Caco-2 (cell line): Measurements from ENCODE around the gene LYRM9. TPM values are rescaled to one million over a fixed set of nuclear protein-coding genes. Genes with fewer than 3 reads are reported as not detected.

ENCODE experiments used
- BruUV-seq: library from RNA; stranded (reverse); fragments of 400-500 nt; replicated peaks from 2 replicates; lab custom pipeline; 2021; lab: Mats Ljungman, UMichigan
- CTCF ChIA-PET: fragments of 300-600 bp; sonication (Branson Sonifier 250); formaldehyde crosslinking; loops from one replicate; lab custom pipeline; 2022; ENCODE audit warnings: antibody characterized with exemption; lab: Charles Lee
- POLR2A ChIA-PET: fragments of 300-600 bp; sonication (Branson Sonifier 250); formaldehyde crosslinking; loops from one replicate; lab custom pipeline; 2022; ENCODE audit warnings: antibody characterized with exemption; lab: Charles Lee
- DNase-seq, 2 experiments: peaks; one replicate each; pipeline versions ENCODE4 v3.0.0 to v3.0.0-alpha.2; 2020 to 2022
- H3K27me3 ChIP-seq: replicated peaks from 2 replicates; pipeline ENCODE4 v1.6.0; 2011; ENCODE audit warnings: low read length; ENCODE audit not compliant: control insufficient read depth, insufficient read depth
- H3K36me3 ChIP-seq: 2 replicates; pipeline ENCODE4 v1.5.1; 2011; ENCODE audit warnings: low read length; ENCODE audit not compliant: control insufficient read depth, insufficient read depth
- H3K4me1 ChIP-seq: fragments of 250-450 bp; sonication (Bioruptor Pico); 2 replicates; pipeline ENCODE4 v1.5.1; 2020; ENCODE audit warnings: mild to moderate bottlenecking
- H3K4me3 ChIP-seq: 2 replicates; pipeline ENCODE4 v1.5.1; 2011; ENCODE audit warnings: low read depth, mild to moderate bottlenecking, control low read depth, low read length
- H3K9me3 ChIP-seq: fragments of 250-450 bp; sonication (Bioruptor Pico); 2 replicates; pipeline ENCODE4 v1.5.1; 2020; ENCODE audit warnings: mild to moderate bottlenecking, moderate library complexity
- H3K27ac Mint-ChIP-seq: one replicate; pipeline ENCODE4 v1.8.0; 2022; ENCODE audit warnings: mixed read lengths; ENCODE audit not compliant: unreplicated experiment
- H3K27me3 Mint-ChIP-seq: one replicate; pipeline ENCODE4 v1.8.0; 2022; ENCODE audit warnings: mixed read lengths; ENCODE audit not compliant: insufficient read depth, unreplicated experiment
- H3K36me3 Mint-ChIP-seq: one replicate; pipeline ENCODE4 v1.8.0; 2022; ENCODE audit warnings: mild to moderate bottlenecking, mixed read lengths; ENCODE audit not compliant: insufficient read depth, unreplicated experiment
- H3K4me1 Mint-ChIP-seq: one replicate; pipeline ENCODE4 v1.8.0; 2022; ENCODE audit warnings: low read depth, mixed read lengths; ENCODE audit not compliant: unreplicated experiment
- H3K4me3 Mint-ChIP-seq: one replicate; pipeline ENCODE4 v1.8.0; 2022; ENCODE audit warnings: mild to moderate bottlenecking, moderate library complexity, mixed read lengths; ENCODE audit not compliant: unreplicated experiment
- H3K9me3 Mint-ChIP-seq: one replicate; pipeline ENCODE4 v1.8.0; 2022; ENCODE audit warnings: mixed read lengths; ENCODE audit not compliant: unreplicated experiment
- CTCF ChIP-seq, 2 experiments: fragments of 200-600 bp in 1 of 2; IDR thresholded peaks; 1 replicate in 1 of 2; 2 replicates in 1 of 2; pipeline versions ENCODE4 v1.5.1 to v1.8.0; 2011 to 2022; ENCODE audit warnings: antibody characterized with exemption in 1 of 2, control low read depth in 1 of 2, inconsistent platforms in 1 of 2, low read depth in 1 of 2, low read length in 1 of 2, mild to moderate bottlenecking in 1 of 2, moderate library complexity in 1 of 2; ENCODE audit not compliant: insufficient read depth in 1 of 2, severe bottlenecking in 1 of 2, unreplicated experiment in 1 of 2
- intact Hi-C: fragments of 100-400 bp; cut with micrococcal nuclease; formaldehyde crosslinking; loops from one replicate; pipeline ENCODE4 v1.10.0; 2022; ENCODE audit not compliant: unreplicated experiment
- total RNA-seq: library from RNA; stranded (reverse); gene quantifications from 2 replicates; pipeline ENCODE4 v1.2.3, GENCODE V29; 2022

Gene LYRM9
- total RNA-seq, 1 experiment from 2014 or later, result 29.1 TPM

- POLR2A ChIA-PET, result no interaction called here
Observed at GRCh38 chr17:27917000-27917399, 23.8 kb upstream of the LYRM9 start.

DNA sequence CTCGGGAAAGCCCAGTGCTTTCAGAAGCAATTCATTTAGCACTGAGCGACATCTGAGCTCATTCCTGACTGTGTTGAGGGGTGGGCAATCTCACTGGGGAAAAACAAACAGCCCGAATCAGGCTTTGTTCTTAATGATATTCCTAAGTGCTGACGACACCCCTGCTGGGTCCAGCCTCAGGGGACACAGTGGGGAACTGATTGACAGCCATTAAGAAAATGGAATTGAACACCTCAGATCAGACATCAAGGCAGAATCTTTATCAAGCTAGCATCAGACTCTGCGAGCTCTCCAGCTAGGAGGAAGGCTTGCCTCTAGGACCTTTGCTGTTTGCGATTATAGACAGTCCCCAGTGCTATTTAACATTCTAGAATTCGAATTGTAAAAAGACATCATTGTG lies 22.5 kb upstream of the LYRM9 start:
- no peaks in the 10 kb centered on the region for H3K4me1 ChIP-seq
- no TSS peak for BruUV-seq
- Mint-ChIP-seq H3K4me1 (no peaks in the 10 kb centered on the region), H3K9me3 (no peaks in the 10 kb centered on the region), H3K27me3 (no peaks in the 10 kb centered on the region), H3K4me3 (no peak overlapping the region), H3K36me3 (no peaks in the 10 kb centered on the region), H3K27ac (no peak overlapping the region)
- intact Hi-C loops, result no loop called here
- H3K9me3 ChIP-seq, result no peaks in the 10 kb centered on the region
- no peaks in the 10 kb centered on the region for H3K36me3 ChIP-seq
- no peak overlapping the region for H3K4me3 ChIP-seq
- TF ChIP-seq CTCF (IDR thresholded peaks at IDR 0.05; ENCODE audit: insufficient read depth in 1 of 2, low read depth in 1 of 2, low read length in 1 of 2, severe bottlenecking in 1 of 2, unreplicated experiment in 1 of 2), result no peak
- ChIA-PET POLR2A (no interaction called here), CTCF (no interaction called here)
- DNase-seq, result peak in 1 of 2 experiments; percentile 29
- H3K27me3 ChIP-seq, result no peaks in the 10 kb centered on the region; the same call in 1 of the 2 replicates

More at GRCh38 chr17:27917000-27917399, 23.8 kb upstream of the LYRM9 start:
- H3K9me3 ChIP-seq, result no peaks in the 10 kb centered on the region
- Mint-ChIP-seq H3K36me3 (no peaks in the 10 kb centered on the region), H3K27me3 (no peaks in the 10 kb centered on the region), H3K9me3 (no peaks in the 10 kb centered on the region), H3K4me1 (no peaks in the 10 kb centered on the region), H3K27ac (no peak overlapping the region), H3K4me3 (no peak overlapping the region)
- H3K4me1 ChIP-seq, result no peaks in the 10 kb centered on the region
- H3K4me3 ChIP-seq, result no peak overlapping the region
- CTCF ChIA-PET, result no interaction called here
- no peaks in the 10 kb centered on the region for H3K36me3 ChIP-seq
- no TSS peak for BruUV-seq
- intact Hi-C loops, result no loop called here
- no peaks in the 10 kb centered on the region; the same call in 1 of the 2 replicates for H3K27me3 ChIP-seq
- TF ChIP-seq CTCF (IDR thresholded peaks at IDR 0.05; ENCODE audit: insufficient read depth in 1 of 2, low read depth in 1 of 2, low read length in 1 of 2, severe bottlenecking in 1 of 2, unreplicated experiment in 1 of 2), result no peak
- peak in 1 of 2 experiments; percentile 33 for DNase-seq

- no peaks in the 10 kb centered on the region for H3K4me1 Mint-ChIP-seq
- H3K27me3 Mint-ChIP-seq, result no peaks in the 10 kb centered on the region
- H3K36me3 Mint-ChIP-seq, result no peaks in the 10 kb centered on the region
- Histone ChIP-seq H3K36me3 (no peaks in the 10 kb centered on the region), H3K27me3 (no peaks in the 10 kb centered on the region; the same call in 1 of the 2 replicates), H3K9me3 (no peaks in the 10 kb centered on the region), H3K4me3 (no peak overlapping the region), H3K4me1 (no peaks in the 10 kb centered on the region)
- no peak overlapping the region for H3K4me3 Mint-ChIP-seq
- peak in 1 of 2 experiments; percentile 30 for DNase-seq
- TF ChIP-seq CTCF (IDR thresholded peaks at IDR 0.05; ENCODE audit: insufficient read depth in 1 of 2, low read depth in 1 of 2, low read length in 1 of 2, severe bottlenecking in 1 of 2, unreplicated experiment in 1 of 2), result no peak
- no TSS peak for BruUV-seq
- POLR2A ChIA-PET, result no interaction called here
- intact Hi-C loops, result no loop called here
- no peak overlapping the region for H3K27ac Mint-ChIP-seq
- CTCF ChIA-PET, result interaction anchor here (1.2 to 1.4 kb wide), 2 partner anchors 22 to 35 kb away, joined by 3 read pairs; no protein-coding TSS in a partner anchor
- no peaks in the 10 kb centered on the region for H3K9me3 Mint-ChIP-seq
Observed at GRCh38 chr17:27914382-27914781, 21.2 kb upstream of the LYRM9 start.
